Karpas-422 (cell line): ENCODE data around the gene PSMD2. TPM values are rescaled to one million over a fixed set of nuclear protein-coding genes. Genes with fewer than 3 reads are reported as not detected.

Source experiments
- DNase-seq: peaks from one replicate; pipeline ENCODE4 v3.0.0-alpha.2; 2015
- H2AFZ ChIP-seq: fragments of 200-600 bp; sonication (generic); 2 replicates; pipeline ENCODE4 v1.6.1; 2014; ENCODE audit warnings: antibody characterized with exemption, low read length, mixed read lengths
- H3K27ac ChIP-seq: fragments of 200-600 bp; sonication (generic); 2 replicates; pipeline ENCODE4 v1.5.1; 2014; ENCODE audit warnings: mild to moderate bottlenecking, low read length, moderate library complexity
- H3K27me3 ChIP-seq: fragments of 200-600 bp; sonication (generic); 2 replicates; pipeline ENCODE4 v1.6.1; 2014; ENCODE audit warnings: low read length, mixed read lengths
- H3K36me3 ChIP-seq: fragments of 200-600 bp; sonication (generic); 2 replicates; pipeline ENCODE4 v1.6.1; 2014; ENCODE audit warnings: low read length, mixed read lengths; ENCODE audit not compliant: insufficient read depth
- H3K4me1 ChIP-seq: fragments of 200-600 bp; sonication (generic); 2 replicates; pipeline ENCODE4 v1.6.1; 2014; ENCODE audit warnings: mild to moderate bottlenecking, low read length, mixed read lengths
- H3K4me2 ChIP-seq: fragments of 200-600 bp; sonication (generic); 2 replicates; pipeline ENCODE4 v1.6.1; 2014; ENCODE audit warnings: low read length, low read depth, mild to moderate bottlenecking; ENCODE audit not compliant: poor library complexity, severe bottlenecking
- H3K4me3 ChIP-seq: fragments of 200-600 bp; sonication (generic); 2 replicates; pipeline ENCODE4 v1.5.1; 2014; ENCODE audit warnings: mild to moderate bottlenecking, antibody characterized with exemption, low read length, mixed read lengths
- H3K79me2 ChIP-seq: fragments of 200-600 bp; sonication (generic); 2 replicates; pipeline ENCODE4 v1.6.1; 2014; ENCODE audit warnings: mild to moderate bottlenecking, low read length, mixed read lengths
- H3K9ac ChIP-seq: fragments of 200-600 bp; sonication (generic); 2 replicates; pipeline ENCODE4 v1.6.0; 2014; ENCODE audit warnings: low read length
- H3K9me2 ChIP-seq: fragments of 200-600 bp; sonication (generic), shearing (Covaris generic); replicated peaks from 2 replicates; pipeline ENCODE4 v1.6.0; 2014; ENCODE audit warnings: mild to moderate bottlenecking, low read length, moderate library complexity; ENCODE audit not compliant: insufficient read depth
- H3K9me3 ChIP-seq: fragments of 300-700, 200-600 bp; sonication (generic); 2 replicates; pipeline ENCODE4 v1.6.1; 2014; ENCODE audit warnings: low read length, mixed read lengths
- H4K20me1 ChIP-seq: fragments of 200-600 bp; sonication (generic); 2 replicates; pipeline ENCODE4 v1.6.1; 2014; ENCODE audit warnings: mild to moderate bottlenecking, antibody characterized with exemption, low read length, low read depth; ENCODE audit not compliant: insufficient read depth
- total RNA-seq: library from RNA; depleted of rRNA; stranded (reverse); fragments of >200 nt; shearing (Covaris generic); gene quantifications from 2 replicates; pipeline ENCODE4 v1.2.3, GENCODE V29; 2014; ENCODE audit warnings: low replicate concordance

The PSMD2 gene
- total RNA-seq, 1 experiment from 2014 or later = 235 TPM

DNA sequence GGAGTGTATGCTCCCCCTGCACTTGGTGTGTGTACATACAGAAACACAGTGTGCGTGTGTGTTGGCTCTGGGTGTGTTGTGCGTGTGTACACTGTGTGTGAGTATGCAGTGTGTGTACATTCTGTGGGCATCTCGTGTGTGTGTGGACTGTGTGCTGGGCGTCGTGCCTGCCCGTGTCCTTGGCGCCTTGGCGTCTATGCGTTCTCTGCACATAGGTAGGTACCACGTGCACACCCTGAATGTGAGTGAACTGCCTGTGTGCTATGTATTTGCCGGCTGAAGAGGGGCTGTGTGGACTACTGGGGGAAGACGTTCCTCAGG is 23.7 kb upstream of the PSMD2 start:
- H3K4me3 ChIP-seq = no peak overlapping the region
- no peaks in the 10 kb centered on the region for H3K27me3 ChIP-seq
- H3K9ac ChIP-seq = no peak overlapping the region
- DNase-seq = no peak
- no peaks in the 10 kb centered on the region for H3K9me2 ChIP-seq
- H3K79me2 ChIP-seq = no peaks in the 10 kb centered on the region
- no peaks in the 10 kb centered on the region for H4K20me1 ChIP-seq
- no peaks in the 10 kb centered on the region for H3K4me1 ChIP-seq
- H3K27ac ChIP-seq = no peak overlapping the region
- H3K9me3 ChIP-seq = no peaks in the 10 kb centered on the region
- no peak overlapping the region for H3K4me2 ChIP-seq
- H3K36me3 ChIP-seq = no peaks in the 10 kb centered on the region
- no peak overlapping the region for H2AFZ ChIP-seq

- Histone ChIP-seq H3K4me2 (no peak within 1 kb of the TSS), H3K9me3 (no peaks in the 10 kb centered on the region), H3K4me1 (no peaks in the 10 kb centered on the region), H3K36me3 (no peaks in the 10 kb centered on the region), H3K9ac (no peak within 1 kb of the TSS), H3K9me2 (no peaks in the 10 kb centered on the region), H3K27ac (no peak within 1 kb of the TSS), H3K27me3 (no peaks in the 10 kb centered on the region), H3K79me2 (no peaks in the 10 kb centered on the region), H2AFZ (no peak within 1 kb of the TSS), H3K4me3 (no peak within 1 kb of the TSS), H4K20me1 (no peaks in the 10 kb centered on the region)
- no peak for DNase-seq
Observed at GRCh38 chr3:184275961-184276910, 22.8 kb upstream of the PSMD2 start, which contains the start of gene ECE2. Gene ECE2, plus strand, starts transcription at chr3:184276022. Its CDS starts 132 bp downstream, at chr3:184276154.

GRCh38 chr3:184277366-184277765 is 21.7 kb upstream of the PSMD2 start:
- H2AFZ ChIP-seq = no peak overlapping the region
- no peaks in the 10 kb centered on the region for H3K9me3 ChIP-seq
- H3K4me2 ChIP-seq = no peak overlapping the region
- H3K27ac ChIP-seq = no peak overlapping the region
- no peaks in the 10 kb centered on the region for H3K4me1 ChIP-seq
- no peaks in the 10 kb centered on the region for H4K20me1 ChIP-seq
- no peaks in the 10 kb centered on the region for H3K9me2 ChIP-seq
- no peak overlapping the region for H3K9ac ChIP-seq
- no peak overlapping the region for H3K4me3 ChIP-seq
- no peak for DNase-seq
- no peaks in the 10 kb centered on the region for H3K36me3 ChIP-seq
- no peaks in the 10 kb centered on the region for H3K79me2 ChIP-seq
- H3K27me3 ChIP-seq = no peaks in the 10 kb centered on the region

GRCh38 chr3:184282941-184283340 is 16.1 kb upstream of the PSMD2 start:
- no peak overlapping the region for H2AFZ ChIP-seq
- no peaks in the 10 kb centered on the region for H3K79me2 ChIP-seq
- H3K27me3 ChIP-seq = no peaks in the 10 kb centered on the region
- H3K9me2 ChIP-seq = no peaks in the 10 kb centered on the region
- no peak overlapping the region for H3K4me3 ChIP-seq
- peaks cover 3% of the 10 kb centered on the region for H3K4me1 ChIP-seq
- H3K9me3 ChIP-seq = no peaks in the 10 kb centered on the region
- no peaks in the 10 kb centered on the region for H4K20me1 ChIP-seq
- no peak overlapping the region for H3K4me2 ChIP-seq
- H3K36me3 ChIP-seq = no peaks in the 10 kb centered on the region
- no peak overlapping the region for H3K9ac ChIP-seq
- H3K27ac ChIP-seq = no peak overlapping the region
- DNase-seq = no peak

DNA sequence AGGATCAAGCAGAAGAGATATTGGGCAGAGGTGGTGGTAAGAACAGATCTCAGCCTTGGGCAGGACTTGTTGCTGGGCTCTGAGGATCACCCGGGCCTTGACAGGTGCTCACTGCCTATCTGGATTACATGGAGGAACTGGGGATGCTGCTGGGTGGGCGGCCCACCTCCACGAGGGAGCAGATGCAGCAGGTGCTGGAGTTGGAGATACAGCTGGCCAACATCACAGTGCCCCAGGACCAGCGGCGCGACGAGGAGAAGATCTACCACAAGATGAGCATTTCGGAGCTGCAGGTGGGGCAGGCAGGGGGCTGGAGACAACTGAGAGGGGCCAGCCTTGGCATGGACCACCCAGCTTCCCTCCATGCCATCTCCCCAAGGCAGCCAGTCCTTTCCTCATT is 15.4 kb upstream of the PSMD2 start:
- Histone ChIP-seq H3K79me2 (no peaks in the 10 kb centered on the region), H3K27me3 (no peaks in the 10 kb centered on the region), H3K9ac (no peak overlapping the region), H3K9me3 (no peaks in the 10 kb centered on the region), H2AFZ (no peak overlapping the region), H3K4me2 (no peak overlapping the region), H3K4me3 (no peak overlapping the region), H3K9me2 (no peaks in the 10 kb centered on the region), H4K20me1 (no peaks in the 10 kb centered on the region), H3K36me3 (no peaks in the 10 kb centered on the region), H3K27ac (no peak overlapping the region), H3K4me1 (peaks cover 3% of the 10 kb centered on the region)
- no peak for DNase-seq

- Histone ChIP-seq H3K4me1 (peaks cover 3% of the 10 kb centered on the region), H3K4me3 (no peak overlapping the region), H3K36me3 (no peaks in the 10 kb centered on the region), H2AFZ (no peak overlapping the region), H3K4me2 (no peak overlapping the region), H3K27me3 (no peaks in the 10 kb centered on the region), H3K79me2 (no peaks in the 10 kb centered on the region), H4K20me1 (no peaks in the 10 kb centered on the region), H3K9me3 (no peaks in the 10 kb centered on the region), H3K9ac (no peak overlapping the region), H3K27ac (no peak overlapping the region), H3K9me2 (no peaks in the 10 kb centered on the region)
- DNase-seq = peak; percentile 86
Observed at GRCh38 chr3:184284696-184285095, 14.3 kb upstream of the PSMD2 start.

- H3K27ac ChIP-seq = no peak overlapping the region
- H3K9me2 ChIP-seq = no peaks in the 10 kb centered on the region
- no peak overlapping the region for H3K4me3 ChIP-seq
- no peaks in the 10 kb centered on the region for H4K20me1 ChIP-seq
- H3K36me3 ChIP-seq = no peaks in the 10 kb centered on the region
- H3K9me3 ChIP-seq = no peaks in the 10 kb centered on the region
- no peaks in the 10 kb centered on the region for H3K27me3 ChIP-seq
- no peaks in the 10 kb centered on the region for H3K79me2 ChIP-seq
- peaks cover 2% of the 10 kb centered on the region for H3K4me1 ChIP-seq
- H3K4me2 ChIP-seq = no peak overlapping the region
- DNase-seq = peak; percentile 93
- no peak overlapping the region for H3K9ac ChIP-seq
- H2AFZ ChIP-seq = no peak overlapping the region
Observed at GRCh38 chr3:184289426-184289938, 9.6 kb upstream of the PSMD2 start.

DNA sequence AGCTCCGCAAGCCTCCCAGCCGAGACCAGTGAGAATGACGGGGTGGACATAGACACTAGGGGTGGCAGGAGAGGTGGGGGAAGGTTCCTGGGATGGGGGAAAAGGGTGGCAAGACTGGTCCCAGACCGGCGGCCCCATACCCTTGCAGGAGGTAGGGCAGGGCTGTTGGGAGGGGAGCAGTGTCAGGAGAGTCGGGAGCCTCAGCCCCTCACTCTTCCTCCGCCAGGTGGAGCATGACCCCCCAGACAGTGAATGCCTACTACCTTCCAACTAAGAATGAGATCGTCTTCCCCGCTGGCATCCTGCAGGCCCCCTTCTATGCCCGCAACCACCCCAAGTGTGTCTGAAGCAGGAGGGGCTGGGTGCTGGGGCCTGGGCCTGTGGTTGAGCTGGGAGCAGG is 8.7 kb upstream of the PSMD2 start:
- no peak overlapping the region for H3K9ac ChIP-seq
- no peaks in the 10 kb centered on the region for H3K27me3 ChIP-seq
- no peak overlapping the region for H2AFZ ChIP-seq
- no peaks in the 10 kb centered on the region for H3K9me2 ChIP-seq
- H3K79me2 ChIP-seq = no peaks in the 10 kb centered on the region
- no peak overlapping the region for H3K4me2 ChIP-seq
- H3K36me3 ChIP-seq = no peaks in the 10 kb centered on the region
- no peak overlapping the region for H3K27ac ChIP-seq
- no peak overlapping the region for H3K4me3 ChIP-seq
- H4K20me1 ChIP-seq = no peaks in the 10 kb centered on the region
- H3K4me1 ChIP-seq = no peaks in the 10 kb centered on the region
- no peaks in the 10 kb centered on the region for H3K9me3 ChIP-seq
- no peak for DNase-seq
